Cardiac muscle cell (in vitro differentiated cells and primary cell): ENCODE measurements around the gene ORC3. TPM values are rescaled to one million over a fixed set of nuclear protein-coding genes. Genes with fewer than 3 reads are reported as not detected.
"Not testable (repeated sequence)": the region's sequence is repeated elsewhere in the genome, so short reads cannot be mapped to it uniquely, and the experiment has no call there.

Experiments
- DNase-seq, 2 donors: peaks; one replicate each; pipeline versions ENCODE4 v3.0.0 to v3.0.0-alpha.2; 2010 to 2017; ENCODE audit warnings: low read depth in 1 of 2, low spot score in 1 of 2
- H3K27ac ChIP-seq: fragments of 200-600 bp; sonication (generic); 2 replicates; pipeline ENCODE4 v1.5.1; 2016
- H3K27me3 ChIP-seq: fragments of 200-600 bp; sonication (generic); 2 replicates; pipeline ENCODE4 v1.6.0; 2016; ENCODE audit warnings: control low read depth
- H3K36me3 ChIP-seq: fragments of 200-600 bp; sonication (generic); 2 replicates; pipeline ENCODE4 v1.5.1; 2016; ENCODE audit warnings: control low read depth
- H3K4me1 ChIP-seq: fragments of 200-600 bp; sonication (generic); 2 replicates; pipeline ENCODE4 v1.8.1; 2017; ENCODE audit warnings: low read depth, mild to moderate bottlenecking, mixed run types
- H3K4me3 ChIP-seq: fragments of 200-600 bp; sonication (generic); 2 replicates; pipeline ENCODE4 v1.5.1; 2016; ENCODE audit warnings: mild to moderate bottlenecking
- H3K9me3 ChIP-seq: fragments of 200-600 bp; sonication (generic); 2 replicates; pipeline ENCODE4 v1.5.1; 2017; ENCODE audit warnings: low read depth, mild to moderate bottlenecking, control low read depth
- CTCF ChIP-seq: IDR thresholded peaks from 2 replicates; pipeline ENCODE4 v1.5.1; 2012; ENCODE audit warnings: low read depth, mild to moderate bottlenecking, low read length
- polyA plus RNA-seq: library from polyadenylated mRNA; unstranded; fragments of >200 nt; fragmentation: Nextera tagmentation; extraction: Ambion mirVana; gene quantifications from 2 replicates; pipeline ENCODE4 v1.2.1, GENCODE V29; 2016
- total RNA-seq: library from RNA; depleted of rRNA; stranded (reverse); fragments of >200 nt; gene quantifications from 2 replicates; pipeline ENCODE4 v1.2.3, GENCODE V29; 2016

The ORC3 gene
- total and polyA plus RNA-seq, 2 experiments from 2014 or later = 21.5 to 40.8 TPM

GRCh38 chr6:87701344-87701675 lies 111.4 kb downstream of the ORC3 start:
- H3K4me3 ChIP-seq = peak overlapping the region; percentile 96
- DNase-seq = peak in 1 of 2 donors; percentile 50
- peak overlapping the region; percentile 95 for H3K27ac ChIP-seq
- no peaks in the 10 kb centered on the region for H3K9me3 ChIP-seq
- no peaks in the 10 kb centered on the region for H3K4me1 ChIP-seq
- TF ChIP-seq CTCF = no peak
- H3K36me3 ChIP-seq = no peaks in the 10 kb centered on the region
- no peaks in the 10 kb centered on the region for H3K27me3 ChIP-seq

GRCh38 chr6:87701676-87702588 lies 112.0 kb downstream of the ORC3 start, which contains the start of gene AKIRIN2:
AKIRIN2 (minus strand) TSS chr6:87702233; CDS start chr6:87701684, 549 bp downstream.
- TF ChIP-seq CTCF = no peak
- peak within 1 kb of the TSS; percentile 95 for H3K27ac ChIP-seq
- no peaks in the 10 kb centered on the region for H3K9me3 ChIP-seq
- H3K36me3 ChIP-seq = no peaks in the 10 kb centered on the region
- H3K27me3 ChIP-seq = no peaks in the 10 kb centered on the region
- H3K4me3 ChIP-seq = peak within 1 kb of the TSS; percentile 96
- H3K4me1 ChIP-seq = no peaks in the 10 kb centered on the region
- peak; percentile 99 to 100 for DNase-seq

- no peaks in the 10 kb centered on the region for H3K27me3 ChIP-seq
- H3K4me1 ChIP-seq = no peaks in the 10 kb centered on the region
- H3K27ac ChIP-seq = peak overlapping the region; percentile 91
- H3K4me3 ChIP-seq = peak overlapping the region; percentile 96
- TF ChIP-seq CTCF = no peak
- H3K9me3 ChIP-seq = no peaks in the 10 kb centered on the region
- DNase-seq = peak; percentile 56 to 74
- no peaks in the 10 kb centered on the region for H3K36me3 ChIP-seq
Measured at GRCh38 chr6:87702589-87702945, 112.6 kb downstream of the ORC3 start.

DNA sequence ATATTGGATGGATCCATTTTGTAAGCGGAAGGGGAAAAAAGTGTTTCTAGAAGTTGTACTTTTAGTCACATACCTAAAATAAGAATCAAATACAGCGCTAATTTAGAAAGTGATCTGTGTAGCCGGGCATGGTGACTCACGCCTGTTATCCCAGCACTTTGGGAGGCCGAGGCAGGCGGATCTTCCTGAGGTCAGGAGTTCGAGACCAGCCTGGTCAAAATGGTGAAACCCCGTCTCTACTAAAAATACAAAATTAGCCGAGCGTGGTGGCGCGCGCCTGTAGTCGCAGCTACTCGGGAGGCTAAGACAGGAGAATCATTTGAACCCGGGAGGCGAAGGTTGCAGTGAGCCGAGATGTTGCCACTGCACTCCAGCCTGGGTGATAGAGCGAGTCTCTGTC lies 113.1 kb downstream of the ORC3 start:
- not testable (repeated sequence) for H3K36me3 ChIP-seq, H3K4me1 ChIP-seq, H3K27me3 ChIP-seq, H3K9me3 ChIP-seq
- peak in 1 of 2 donors; percentile 27 for DNase-seq
- Histone ChIP-seq H3K4me3 (peak overlapping the region; percentile 96), H3K27ac (peak overlapping the region; percentile 91)

- Histone ChIP-seq H3K36me3 (no peaks in the 10 kb centered on the region), H3K27ac (no peak overlapping the region), H3K4me3 (no peak overlapping the region), H3K9me3 (no peaks in the 10 kb centered on the region), H3K4me1 (no peaks in the 10 kb centered on the region), H3K27me3 (no peaks in the 10 kb centered on the region)
- TF ChIP-seq CTCF = no peak
- DNase-seq = no peak
Measured at GRCh38 chr6:87705070-87705691, 115.2 kb downstream of the ORC3 start.
